ENCODE data around the gene GDF11.

The GDF11 gene

DNA sequence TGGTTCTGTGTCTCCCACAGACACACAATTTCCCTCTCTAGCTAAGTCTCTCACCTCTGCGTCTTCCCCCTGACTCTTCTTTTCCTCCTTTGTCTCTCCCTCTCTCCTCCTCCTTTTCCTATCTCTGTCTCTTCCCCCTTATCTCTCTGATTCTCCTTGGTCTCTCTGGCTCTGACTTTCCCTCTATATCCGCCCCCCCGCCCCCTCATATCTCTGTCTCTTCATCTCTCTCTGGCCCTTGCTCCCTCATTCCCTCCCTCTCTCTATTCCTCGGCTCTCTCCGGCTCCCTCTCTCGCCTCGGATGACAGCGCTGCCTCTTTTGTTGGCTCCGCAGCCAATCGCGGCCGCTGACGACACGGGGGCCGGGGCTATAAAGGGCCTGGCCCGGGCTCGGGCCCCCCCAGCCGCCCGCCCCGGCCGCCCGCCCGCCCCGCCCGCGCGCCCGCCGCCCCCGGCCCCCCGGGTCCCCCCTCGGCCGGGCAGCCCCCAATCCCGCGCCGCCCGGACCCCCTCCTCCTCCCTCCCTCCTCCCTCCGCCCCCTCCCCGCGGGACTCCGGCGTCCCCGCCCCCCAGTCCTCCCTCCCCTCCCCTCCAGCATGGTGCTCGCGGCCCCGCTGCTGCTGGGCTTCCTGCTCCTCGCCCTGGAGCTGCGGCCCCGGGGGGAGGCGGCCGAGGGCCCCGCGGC lies at the start of gene GDF11:
Gene GDF11, plus strand, starts transcription at position 404 of the 687 bp plus-strand sequence. Its CDS starts 195 bp downstream, at position 599.
- DNase-seq, result peak; percentile 76 to 82

DNA sequence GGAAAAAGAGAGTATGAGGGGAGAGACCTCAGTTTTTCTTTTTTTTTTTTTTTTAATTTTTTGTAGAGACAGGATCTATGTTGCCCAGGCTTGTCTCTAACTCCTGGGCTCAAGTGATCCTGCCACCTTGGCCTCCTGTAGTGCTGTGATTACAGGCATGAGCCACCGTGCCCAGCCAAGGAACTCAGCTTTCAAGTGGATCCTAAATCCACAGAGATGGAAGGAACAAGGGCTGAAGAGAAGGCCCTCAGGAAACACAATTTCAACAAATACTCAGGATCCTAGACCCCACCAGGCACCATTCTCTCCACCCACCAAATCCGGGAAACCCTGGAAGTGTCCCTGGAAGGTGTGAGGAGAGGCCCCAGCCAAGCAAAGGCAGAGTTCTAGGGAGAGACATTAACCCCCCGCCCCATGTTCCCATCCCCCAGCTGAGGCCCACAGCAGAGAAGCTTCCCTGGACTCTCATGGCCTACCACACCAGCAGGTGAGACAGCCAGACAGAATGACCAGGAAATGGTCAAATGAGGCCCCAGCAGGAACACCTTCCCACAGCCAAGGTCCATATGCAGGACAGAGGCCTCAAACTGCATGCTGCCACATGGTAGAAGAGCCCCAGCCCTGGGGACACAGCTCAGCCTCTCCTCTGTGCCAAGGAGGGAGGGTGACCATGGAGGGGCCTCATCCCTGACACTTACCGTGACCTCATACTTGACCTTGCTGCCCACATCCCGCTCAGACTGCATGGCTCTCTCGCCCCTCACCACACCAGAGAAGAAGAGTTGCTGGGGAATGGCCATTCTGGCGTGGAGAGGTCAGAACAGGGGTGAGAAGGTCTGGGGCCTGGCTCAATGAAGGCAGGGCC lies 49.4 kb upstream of the GDF11 start:
- DNase-seq, result no peak

DNA sequence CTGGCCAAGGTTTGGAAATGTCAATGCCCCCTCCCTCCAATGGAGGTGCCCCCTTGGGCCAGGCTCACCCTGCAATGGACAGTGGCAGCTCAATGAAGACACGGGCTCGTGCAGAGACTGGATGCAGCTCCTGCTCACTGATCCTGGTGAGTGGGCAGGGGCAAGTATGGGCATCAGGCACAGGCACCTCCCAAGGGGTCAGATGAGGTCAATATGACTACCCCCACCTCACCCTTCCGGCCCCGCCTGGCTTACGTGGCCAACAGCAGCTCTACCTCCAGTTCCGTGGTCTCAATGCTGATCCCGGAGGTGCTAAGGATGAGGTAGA lies 48.8 kb upstream of the GDF11 start:
- DNase-seq, result no peak

DNA sequence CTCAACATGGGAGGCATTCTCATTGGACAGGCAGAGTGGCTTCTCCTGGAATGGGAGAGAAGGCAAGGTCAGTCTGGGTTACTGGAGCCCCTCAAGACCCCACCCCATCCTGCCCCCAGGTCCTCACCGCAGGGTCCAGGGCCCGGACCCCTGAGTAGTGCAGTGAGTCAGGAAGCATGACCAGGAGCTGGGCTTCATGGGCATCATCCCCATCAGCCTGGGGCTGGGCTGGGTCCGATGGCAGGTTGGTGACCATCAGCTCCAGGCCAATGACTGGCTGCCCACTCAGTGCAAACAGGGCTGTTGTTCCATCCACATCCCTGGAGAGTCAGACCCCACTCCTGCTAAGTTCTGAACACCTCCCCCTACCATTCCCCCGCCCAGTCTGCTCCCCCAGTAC lies 48.3 kb upstream of the GDF11 start:
- DNase-seq, result no peak

DNA sequence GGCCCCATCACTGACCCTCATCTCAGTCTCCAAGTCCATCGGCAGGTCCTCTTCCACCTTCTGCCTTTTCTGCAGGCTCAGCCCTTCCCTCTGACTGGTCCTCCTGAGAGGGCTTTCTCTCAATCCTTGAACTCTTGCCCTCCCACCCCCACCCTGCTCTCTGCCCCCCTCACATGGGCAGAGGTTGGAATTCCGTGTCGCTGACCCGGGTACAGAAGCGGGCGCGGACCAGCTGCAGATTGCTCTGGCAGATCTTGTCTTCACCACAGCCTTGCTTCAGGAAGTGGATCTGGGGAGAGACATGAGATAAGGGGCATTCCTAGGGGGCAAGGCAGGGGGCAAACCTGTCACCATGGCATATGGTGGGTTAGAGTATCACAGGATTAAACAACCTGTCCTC lies 47.6 kb upstream of the GDF11 start:
- no peak for DNase-seq

DNA sequence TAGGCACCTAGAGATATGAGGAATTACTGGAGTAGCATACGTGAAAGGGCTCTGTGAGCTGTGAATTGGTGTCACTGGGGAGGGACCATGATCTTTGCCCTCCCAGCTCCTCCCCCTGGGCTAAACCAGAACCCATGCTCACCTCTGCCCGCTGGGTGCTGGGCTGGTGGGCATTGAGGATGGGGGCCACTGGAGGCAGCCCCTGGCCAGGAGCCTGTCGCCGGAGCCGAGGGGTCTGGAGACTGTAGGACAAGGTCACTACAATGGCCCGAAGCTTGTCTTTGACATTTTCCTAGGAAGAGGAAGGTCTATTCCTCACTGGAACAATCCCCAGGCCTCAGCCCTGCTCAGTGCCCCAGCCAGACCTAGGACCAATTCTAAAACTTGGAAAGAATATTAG lies 46.8 kb upstream of the GDF11 start:
- DNase-seq, result no peak

DNA sequence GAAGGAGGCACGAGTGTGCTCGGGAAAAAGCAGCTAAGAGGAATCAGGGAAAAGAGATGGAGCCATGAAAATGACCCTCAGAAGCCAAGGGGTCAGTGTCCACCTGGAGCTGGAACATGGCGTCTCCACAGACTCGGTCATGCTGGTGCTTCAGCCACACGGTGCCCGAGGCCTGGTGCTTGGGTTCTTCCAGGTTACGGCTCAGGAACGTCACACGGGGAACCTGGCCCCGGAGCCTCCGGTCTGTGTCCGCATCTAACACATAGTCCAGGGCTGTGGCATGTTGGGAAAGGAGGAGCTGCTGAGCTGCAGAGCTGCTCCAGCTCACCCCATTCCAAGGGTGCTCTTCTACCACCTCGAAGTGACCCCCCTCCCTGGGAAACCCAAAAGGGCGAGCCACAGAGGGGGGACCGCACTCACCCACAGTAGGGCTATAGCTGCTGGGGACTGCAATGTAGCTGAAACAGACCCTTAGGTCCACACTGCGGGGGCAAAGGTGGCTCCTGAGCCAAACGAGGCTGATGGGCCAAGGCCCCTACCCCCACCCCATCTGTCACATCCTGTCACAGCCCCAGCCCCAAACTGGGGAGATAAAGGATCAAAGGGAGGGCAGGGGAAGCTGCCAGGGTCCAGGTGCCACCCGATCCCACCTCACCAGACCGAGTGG lies 46.0 kb upstream of the GDF11 start:
- no peak for DNase-seq

DNA sequence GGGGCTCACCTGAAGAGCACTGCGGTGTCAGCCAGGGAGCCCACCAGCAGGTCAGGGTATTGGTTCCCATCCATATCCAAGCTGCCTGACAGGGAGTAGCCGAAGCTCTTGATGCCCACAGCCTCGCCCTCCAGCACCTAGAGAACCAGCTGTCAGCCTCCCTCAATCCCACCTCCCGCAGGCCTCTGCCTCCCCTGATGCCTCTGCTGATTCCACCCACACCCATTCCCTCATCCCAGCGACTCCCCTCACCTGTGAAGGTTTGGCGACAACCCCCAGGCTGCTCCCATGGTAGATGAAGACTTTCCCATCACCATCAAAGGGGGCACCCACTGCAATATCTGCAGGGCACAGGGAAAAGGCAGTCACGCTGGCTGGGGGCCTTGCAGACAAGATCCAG lies 45.2 kb upstream of the GDF11 start:
- DNase-seq, result no peak

DNA sequence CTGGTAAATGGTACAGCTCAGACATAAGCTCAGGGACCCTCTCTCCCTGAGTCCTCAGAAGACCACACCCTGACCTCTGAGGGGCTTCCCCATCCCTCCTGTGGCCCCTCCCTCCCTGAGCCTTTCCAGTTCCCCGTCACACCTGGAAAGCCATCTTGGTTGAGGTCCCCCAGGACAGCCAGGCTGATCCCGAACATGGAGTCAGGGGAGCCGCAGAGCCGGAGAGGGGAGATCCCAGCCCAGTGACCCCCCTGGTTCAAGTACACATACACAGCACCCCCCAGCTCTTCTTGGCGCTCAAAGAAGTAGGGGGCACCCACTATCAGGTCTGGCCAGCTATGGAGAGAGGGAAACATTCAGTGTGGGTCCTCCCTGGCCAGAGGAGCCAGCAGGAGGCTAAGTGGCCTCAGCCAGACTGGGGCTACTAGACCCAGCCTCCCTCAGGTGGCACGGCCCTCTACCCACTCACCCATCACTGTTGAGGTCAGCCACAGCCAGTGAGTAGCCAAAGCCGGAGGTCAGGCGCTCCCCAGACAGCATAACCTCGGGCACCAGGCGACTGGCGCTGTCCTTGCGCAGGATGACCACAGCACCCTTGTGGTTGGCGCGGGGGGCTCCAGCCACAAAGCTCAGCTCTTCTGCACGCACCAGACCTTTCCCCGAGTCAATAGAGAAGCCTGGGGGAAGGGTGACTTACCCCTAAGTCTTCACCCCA lies 44.5 kb upstream of the GDF11 start:
- no peak for DNase-seq

DNA sequence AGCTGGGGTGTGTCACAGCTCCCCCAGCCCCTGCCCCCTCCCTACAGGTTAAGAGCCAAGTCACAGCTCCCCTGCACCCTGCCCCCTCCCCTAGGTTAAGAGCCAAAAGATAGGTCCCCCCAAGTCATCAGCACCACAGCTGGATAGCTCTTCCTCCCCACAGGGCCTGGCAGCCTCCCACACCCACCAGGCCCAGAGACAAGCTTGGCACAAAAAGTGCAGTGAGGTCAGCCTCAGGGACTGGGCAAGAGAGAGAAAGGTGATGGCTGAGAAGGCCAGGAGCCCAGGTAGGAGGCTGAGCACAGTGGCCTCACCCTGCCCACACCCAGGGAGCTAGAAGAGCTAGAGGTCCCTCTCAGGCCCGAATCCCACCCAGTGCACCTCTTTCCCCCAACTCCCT lies 44.0 kb upstream of the GDF11 start:
- no peak for DNase-seq

DNA sequence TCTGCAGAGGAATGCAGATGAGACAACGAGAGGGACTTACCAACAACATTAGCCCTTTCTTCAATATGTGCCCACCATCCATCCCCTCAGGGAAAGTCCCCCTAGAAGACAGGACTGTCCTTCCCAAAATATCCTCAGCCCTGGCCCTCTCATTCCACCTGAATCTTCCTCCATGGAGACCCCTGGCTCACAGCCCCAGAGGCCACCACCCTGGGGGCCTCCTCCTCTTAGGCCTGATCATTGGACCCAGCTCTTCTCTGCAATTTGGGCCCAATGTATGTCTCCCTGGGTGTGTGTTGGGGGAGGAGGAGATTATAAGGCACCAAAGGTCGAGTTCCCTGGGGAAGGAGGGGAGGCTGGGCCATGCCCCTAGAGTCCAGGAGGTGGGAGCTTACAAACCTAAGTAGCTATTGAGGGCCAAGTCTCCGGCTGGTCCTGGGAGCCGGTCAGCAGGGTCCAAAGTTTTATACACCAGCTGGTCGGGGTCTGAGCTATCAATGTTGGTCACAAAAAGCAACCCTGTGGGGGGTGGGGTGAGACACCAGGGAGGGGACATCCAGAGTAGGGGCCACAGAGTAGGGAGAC lies 43.4 kb upstream of the GDF11 start:
- DNase-seq, result no peak

DNA sequence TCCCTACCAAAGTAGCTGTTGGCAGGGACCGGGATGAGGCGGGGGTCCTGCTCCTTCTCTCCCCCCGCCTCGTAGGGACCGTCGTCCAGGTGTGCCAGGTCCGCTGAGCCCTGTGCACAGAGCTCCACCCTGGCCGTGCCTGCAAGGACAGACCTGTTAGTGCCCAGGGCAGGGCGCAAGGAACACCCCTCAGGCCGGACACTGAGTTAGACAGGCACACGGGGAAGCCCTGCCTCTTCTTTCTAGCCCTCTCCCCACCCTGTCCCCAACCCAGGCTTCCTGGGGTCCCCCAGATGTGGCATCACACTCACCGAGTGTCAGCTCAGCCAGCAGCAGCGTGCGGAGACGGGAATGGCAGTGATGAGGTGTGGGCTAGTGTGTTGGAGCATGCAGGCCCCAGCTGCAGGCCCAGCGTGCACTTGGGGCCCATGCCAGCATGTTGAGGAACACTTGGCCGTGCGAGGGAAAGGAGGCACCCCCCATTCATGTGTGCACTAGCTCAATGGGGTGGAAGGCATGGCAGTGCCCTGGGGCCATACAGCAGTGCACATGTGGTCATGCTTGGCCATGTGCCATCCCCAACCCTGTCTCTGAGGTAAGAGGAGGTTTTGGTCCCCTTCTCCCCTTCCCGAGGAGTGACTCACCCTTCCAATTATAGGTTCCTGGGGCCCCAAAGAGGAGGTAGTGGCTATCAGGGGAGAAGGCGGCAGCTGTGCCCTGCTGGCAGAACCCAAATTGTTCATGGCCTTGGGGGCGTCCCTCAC lies 42.5 kb upstream of the GDF11 start:
- DNase-seq, result no peak

DNA sequence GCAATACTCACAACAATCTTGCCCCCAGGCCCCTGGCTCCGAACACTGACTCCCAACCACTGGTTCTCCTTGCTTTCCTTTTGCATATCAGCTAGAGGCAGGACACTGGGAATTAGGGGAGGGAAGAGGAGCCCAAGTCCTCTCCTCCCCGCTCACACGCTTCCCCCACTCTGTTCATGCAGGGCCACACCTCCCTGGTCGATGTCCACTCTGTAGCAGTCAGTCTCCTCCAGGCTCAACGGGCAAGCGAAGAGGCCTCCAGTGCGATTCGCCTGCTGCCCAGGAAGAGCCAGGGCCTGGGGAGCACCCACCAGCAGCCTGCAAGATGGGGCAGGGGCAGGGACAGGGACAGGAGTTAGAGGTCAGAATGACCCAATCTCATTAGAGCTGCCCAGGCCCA lies 40.1 kb upstream of the GDF11 start:
- no peak for DNase-seq

DNA sequence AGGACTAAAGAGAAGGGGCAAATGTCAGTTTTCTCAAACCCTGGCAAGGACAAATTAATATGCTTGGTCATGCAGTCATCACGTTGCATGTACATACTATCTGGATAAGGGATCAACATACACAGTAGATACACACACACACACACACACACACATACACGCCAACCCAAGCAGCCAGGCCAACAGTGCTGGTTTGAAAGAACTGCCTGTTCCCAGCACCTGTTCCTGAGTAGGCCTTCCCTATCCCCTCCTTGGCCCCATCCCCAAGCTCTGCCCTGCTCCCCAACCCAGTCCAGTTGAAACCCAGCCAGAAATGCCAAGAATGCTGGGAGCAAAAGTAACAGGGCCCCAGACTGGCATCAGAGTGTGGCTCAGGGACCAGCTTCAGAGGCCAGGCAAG lies 39.6 kb upstream of the GDF11 start:
- DNase-seq, result no peak

DNA sequence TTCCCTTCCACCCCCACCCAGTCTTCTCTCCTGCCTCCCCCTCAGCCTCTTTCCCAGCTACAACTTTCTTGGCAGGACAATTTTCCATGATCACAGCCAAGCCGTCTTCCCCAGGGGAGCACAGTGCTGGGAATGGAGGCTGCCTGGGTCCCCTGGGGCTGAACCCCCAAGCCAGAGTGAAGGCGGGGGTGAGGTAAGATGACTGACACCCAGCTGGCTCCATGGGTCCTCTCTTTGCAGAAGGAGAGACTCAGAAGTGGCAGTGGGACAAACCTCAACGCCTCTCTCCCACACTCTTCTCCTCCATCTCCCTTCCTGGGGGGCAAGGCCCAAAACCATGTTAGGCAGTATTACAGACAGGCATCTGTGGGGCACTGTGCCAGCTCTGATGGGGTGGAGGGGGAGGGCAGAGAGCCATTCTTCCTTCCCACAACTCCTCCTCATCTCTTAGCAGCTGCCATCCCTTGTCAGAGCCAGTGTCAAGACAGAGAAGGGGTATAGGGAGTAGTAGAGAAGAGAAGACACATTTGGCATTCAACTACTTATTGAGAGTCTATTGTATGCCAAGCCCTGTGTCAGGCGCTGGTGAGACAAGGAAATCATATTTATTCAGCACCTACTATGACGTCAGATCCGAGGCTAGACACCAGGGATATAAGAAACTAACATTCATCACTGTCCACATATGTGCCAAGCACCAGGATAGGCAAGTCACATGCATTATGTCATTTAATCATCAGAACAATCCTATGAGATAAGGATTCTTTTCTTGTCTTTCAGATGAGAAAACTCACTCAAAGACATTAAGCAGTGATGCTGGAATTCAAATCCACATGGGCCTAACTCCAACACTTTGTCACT lies 38.8 kb upstream of the GDF11 start:
- DNase-seq, result no peak

DNA sequence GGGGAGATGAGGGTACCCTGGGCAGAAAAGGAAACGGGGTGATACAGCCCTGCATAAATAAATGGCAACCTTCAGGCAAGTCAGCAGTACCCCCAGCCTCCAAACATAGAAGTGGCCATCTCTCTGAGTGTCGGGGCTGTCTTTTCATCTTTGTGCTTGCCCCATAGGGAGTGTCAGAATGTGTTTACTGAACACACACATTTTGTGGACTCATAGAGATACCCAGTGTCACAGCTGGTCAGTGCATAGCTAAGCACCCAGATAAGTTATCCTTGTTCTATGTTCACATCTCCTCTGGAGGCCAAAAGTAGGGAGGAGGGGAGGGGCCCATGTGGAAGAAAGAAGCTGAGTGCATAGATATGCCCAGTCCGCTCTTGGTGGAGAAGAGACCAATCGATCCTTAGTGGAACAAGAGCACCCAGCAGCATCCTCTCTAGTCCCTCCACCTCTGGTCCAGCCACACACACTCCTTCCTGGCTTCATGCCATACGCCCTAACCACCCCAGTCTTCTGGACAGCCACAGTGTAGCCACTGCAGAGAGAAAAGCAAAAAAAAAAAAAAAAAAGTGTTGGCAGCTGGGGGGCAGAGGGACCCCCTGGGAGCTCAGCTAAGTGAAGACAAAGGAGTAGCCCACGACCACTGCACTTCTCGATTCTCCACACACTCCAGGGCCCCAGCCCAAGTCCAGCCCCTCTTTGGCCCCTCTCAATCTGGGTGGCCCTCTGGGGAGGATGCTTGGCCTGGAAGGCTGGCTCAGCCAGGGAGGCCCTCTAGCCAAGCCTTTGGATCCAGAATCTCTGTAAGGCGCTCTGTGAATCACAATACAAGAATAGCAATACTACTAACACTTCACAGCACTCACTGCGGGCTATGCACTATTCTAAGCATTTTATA lies 37.9 kb upstream of the GDF11 start:
- no peak for DNase-seq

DNA sequence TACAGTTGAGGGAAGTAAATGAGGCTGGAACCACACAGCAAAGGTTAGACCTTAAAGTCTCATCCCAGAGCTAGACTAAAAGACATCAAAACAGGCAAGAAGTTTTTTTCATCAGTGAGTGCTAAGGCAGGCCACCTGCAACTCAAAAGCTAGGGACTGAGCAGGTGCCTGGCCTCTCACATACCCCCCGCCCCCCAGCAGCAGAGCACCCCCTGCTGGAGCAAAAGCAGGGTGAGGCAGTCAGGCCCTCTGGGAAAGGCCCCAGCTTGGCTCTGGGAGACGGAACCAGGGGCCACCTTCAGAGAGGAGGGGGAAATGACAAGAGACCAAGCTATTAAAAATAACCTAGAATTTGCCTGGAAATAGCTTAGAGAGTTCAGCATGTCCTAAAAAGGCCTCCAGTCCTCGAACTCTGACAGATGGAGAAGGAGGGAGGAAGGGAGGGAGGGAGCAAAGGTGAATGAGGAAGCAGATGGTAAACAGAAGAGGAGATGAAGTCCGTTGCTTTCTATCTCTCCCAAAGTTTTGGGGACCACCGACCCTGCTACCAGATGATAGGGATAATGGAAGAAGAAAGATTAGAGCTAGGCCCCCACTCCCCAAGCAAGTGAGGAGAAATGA lies 37.0 kb upstream of the GDF11 start:
- DNase-seq, result no peak

DNA sequence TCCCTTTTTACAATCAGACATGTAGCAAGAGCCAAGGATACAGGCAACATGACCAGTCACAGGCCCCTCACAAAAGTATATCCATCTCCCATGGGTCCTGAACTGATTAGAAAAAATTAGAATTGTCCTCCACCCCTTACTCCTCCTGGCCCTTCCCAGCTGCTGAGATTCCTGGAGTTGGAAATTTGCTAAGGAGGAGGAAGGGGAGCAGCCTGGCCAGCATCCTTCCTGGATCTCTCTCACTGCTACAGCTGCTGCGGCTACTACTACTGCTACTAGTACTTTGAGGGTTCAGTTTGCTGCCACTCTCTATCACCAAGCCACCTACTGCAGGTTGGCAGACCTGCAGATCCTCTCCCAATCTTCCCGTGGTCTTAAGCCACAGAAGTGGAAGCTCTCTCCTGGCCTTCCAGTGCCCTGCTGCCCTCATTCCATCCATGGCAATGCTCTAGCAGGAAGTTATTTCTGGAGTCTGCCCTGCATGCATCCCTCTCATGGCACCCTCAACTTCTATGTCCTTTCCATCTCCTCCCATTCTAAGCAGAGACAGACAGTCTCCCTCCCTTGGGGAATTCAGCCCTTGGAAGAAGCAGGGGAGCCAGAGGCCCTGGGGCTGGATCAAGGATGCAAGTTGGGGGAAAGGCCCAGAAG lies 36.2 kb upstream of the GDF11 start:
- DNase-seq, result no peak

DNA sequence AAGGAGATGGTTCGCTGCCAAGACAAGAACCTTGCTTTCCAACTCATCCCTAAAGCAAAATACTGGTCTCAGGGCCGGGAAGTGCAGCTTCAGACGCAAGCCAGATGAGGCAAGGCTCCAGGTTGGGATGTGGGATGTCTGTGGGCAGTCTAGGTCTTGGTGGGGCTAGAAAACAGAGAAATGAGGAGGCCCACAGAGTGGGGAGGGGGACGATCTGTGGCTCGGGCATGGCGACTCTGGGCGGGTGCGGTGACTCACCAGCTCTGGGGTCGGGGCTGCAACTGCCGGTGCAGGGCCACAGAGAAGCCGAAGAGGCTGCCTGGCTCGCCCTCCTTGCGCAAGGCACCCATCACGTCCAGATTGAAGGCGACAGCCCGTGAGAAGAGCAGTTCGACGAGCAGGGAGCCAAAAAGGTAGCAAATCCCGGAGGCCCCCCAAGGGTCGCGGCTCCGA lies 35.7 kb upstream of the GDF11 start:
- peak in 1 of 2 donors; percentile 19 for DNase-seq

All from stimulated activated CD4-positive, alpha-beta T cell treated with anti-CD3 and anti-CD28 coated beads, Interleukin-2, amount 100 ng/mL, for 24 hours (primary cell).